Ovary (tissue), 3 donors: ENCODE data around the gene SLC2A13.
"Not testable (repeated sequence)": the region's sequence is repeated elsewhere in the genome, so short reads cannot be mapped to it uniquely, and the experiment has no call there.

Source experiments
- CTCF ChIP-seq, 3 donors: fragments of 450-650 bp in 2 of 3; fragments of 200-600 bp in 1 of 3; IDR thresholded peaks; one replicate each; pipeline versions ENCODE4 v1.5.1 to v1.8.0; 2016 to 2022; ENCODE audit warnings: antibody characterized with exemption in 3 of 3, mild to moderate bottlenecking in 1 of 3
- POLR2A ChIP-seq: fragments of 450-650 bp; IDR thresholded peaks from one replicate; pipeline ENCODE4 v1.6.1; 2017; ENCODE audit warnings: antibody characterized with exemption, mild to moderate bottlenecking, moderate library complexity
- donor health status: DM: no; HTN: no; CAD: no.

- not testable (repeated sequence) for TF ChIP-seq CTCF (IDR thresholded peaks at IDR 0.05); POLR2A
Observed at GRCh38 chr12:39812456-39812855, 293.4 kb downstream of the SLC2A13 start.
